GM10266 (cell line): Measurements from ENCODE around the gene RAB28.

Source experiments
- DNase-seq: peaks from one replicate; pipeline ENCODE4 v3.0.0; 2012; ENCODE audit errors: extremely low spot score
- TF ChIP-seq, protein P1 (sequence below): IDR thresholded peaks from 2 replicates; pipeline ENCODE4 v1.5.1; 2012; ENCODE audit warnings: mild to moderate bottlenecking, low read depth; ENCODE audit not compliant: control insufficient read depth, insufficient read depth; ENCODE audit errors: missing control alignments

RAB28 gene

DNA sequence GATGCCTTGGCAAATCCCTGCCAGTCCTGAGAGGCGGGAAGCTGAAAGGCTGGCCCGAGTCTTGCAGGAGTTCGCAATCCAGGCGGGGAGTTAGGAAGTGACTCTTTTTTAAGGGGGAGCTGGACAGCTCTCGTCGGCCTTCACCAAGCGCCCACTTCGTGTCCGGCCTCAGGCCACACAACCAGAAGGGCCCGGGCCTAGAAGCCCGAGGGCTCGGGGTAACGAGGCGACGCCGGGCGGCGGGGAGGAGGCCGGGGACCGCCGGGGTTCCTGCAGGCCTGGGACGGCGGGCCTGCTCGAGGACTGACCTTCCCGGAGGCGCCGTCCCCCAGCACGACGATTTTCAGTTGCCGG is 395 bp downstream of the RAB28 start:
- DNase-seq, result peak; percentile 50
- TF ChIP-seq, protein P1, sequence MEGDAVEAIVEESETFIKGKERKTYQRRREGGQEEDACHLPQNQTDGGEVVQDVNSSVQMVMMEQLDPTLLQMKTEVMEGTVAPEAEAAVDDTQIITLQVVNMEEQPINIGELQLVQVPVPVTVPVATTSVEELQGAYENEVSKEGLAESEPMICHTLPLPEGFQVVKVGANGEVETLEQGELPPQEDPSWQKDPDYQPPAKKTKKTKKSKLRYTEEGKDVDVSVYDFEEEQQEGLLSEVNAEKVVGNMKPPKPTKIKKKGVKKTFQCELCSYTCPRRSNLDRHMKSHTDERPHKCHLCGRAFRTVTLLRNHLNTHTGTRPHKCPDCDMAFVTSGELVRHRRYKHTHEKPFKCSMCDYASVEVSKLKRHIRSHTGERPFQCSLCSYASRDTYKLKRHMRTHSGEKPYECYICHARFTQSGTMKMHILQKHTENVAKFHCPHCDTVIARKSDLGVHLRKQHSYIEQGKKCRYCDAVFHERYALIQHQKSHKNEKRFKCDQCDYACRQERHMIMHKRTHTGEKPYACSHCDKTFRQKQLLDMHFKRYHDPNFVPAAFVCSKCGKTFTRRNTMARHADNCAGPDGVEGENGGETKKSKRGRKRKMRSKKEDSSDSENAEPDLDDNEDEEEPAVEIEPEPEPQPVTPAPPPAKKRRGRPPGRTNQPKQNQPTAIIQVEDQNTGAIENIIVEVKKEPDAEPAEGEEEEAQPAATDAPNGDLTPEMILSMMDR, result no peak

DNA sequence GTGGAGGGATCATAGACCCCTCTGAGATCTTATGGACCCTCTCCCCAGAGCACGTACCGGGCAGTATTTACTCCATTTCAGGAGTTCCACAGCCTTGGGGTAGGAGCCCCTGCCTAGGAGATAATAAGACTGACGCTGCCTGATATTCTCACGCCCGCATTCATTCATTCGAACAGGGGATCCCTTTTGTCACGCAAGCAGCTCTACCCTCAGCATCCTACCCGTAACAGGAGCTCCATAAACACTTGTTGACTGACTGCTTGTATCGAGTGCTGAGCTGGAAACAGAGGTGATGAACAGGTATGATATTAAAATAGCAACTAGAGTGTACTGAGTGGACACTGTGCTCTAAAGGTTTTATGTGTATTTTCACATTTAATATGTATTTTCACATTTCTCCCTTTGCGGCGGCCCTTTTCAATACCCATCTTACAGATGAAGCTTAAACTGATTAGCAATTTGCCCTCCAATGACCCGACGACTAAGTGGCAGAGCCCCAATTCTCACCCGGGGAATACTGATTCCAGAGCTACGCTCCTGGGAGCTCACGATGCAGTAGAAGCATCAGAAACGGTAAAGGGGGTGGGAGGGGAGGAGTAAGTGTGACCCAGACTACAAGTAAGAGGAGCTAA is 888 bp downstream of the RAB28 start:
- TF ChIP-seq, protein P1, result no peak
- no peak for DNase-seq

DNA sequence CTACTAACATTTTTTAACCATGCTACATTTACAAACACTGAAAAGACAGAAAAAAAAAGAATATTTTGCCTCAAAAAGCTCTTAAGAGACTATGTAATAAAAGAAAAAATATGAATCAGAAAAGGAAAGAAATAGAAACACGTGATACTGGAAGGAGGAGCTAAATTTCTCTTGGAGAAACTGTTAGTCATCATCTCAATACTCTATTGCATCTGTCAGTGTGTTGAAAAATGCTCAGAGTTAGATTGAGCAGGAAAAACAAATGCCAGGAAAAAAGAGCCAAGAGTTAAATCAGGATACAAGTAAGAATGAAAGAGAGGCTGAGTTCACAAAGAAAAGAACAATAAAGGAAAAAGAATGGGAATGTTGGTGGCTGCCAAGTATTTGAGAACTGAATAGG is 2.6 kb downstream of the RAB28 start:
- TF ChIP-seq, protein P1, result no peak
- DNase-seq, result no peak

DNA sequence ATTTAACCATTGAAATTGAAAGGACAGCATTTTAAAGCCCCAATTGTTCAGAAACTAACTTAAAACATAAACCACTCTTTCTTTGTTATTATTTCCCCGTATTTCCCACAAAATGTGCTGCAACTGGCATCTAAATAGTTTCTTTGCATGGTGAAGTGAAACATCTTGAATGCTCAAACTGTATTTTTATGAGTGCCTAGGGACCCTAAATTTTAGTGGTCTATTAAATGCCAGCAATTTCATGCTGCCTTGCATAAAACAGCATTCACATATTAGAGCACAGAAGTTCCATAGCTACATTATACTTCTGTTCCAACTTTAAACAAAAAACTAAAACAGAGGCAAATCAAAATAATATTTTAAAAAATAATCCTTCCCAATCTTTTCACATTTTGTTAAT is 5.4 kb downstream of the RAB28 start:
- TF ChIP-seq, protein P1, result no peak
- DNase-seq, result no peak

DNA sequence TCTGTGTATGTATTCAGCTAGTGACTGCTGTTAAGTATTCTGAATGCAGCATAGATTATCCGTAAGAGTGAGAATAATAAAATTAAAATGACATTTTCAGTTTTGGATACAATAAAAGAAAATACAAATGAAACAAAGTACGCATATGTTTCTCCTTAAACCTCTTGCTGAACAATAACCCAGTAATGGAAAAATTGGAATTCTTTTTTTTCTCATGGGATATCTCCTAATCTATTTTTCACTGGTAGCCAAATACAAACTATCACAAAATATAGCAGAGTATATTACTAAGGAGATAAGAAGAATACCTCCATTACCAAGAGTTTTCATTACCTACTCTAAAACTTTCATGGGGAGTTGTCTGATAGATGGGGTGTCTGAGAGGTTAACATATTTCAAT is 6.0 kb downstream of the RAB28 start:
- TF ChIP-seq, protein P1, result no peak
- DNase-seq, result no peak

DNA sequence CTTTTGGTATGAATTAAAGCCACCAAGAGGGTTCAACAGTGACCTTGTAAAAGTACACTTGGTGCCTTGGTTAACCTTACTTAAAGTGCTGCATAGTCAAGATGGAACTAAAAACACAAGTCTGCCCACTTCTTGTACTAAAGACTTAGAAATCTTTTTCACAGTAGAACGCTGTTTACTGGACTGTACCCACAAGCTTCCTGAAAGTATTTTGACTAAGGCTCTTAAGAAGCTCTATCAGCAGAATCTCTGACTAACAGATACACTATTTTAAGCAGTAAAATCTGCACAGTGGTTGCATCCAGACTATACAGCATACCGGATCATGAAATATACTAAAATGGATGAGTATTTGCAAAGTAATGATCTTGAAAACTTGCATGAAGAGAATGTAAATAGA is 7.2 kb downstream of the RAB28 start:
- TF ChIP-seq, protein P1, result no peak
- DNase-seq, result no peak

DNA sequence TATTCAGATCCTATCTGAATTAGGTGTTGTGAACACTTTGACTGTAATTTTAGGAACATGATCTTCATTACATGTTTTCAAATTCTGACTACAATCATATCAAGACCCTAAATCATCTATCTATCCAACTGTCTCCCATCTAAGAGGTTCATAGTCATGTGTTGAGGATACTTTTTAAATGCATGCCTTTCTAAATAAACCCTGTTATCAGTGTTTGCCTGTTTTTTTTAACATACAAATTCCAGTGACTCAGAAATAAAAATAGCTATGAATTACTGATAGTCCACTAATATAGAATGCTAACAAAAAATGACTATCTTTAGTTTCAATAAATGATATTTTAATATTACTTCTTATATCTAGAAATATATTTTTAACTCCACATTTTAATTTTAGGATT is 8.0 kb downstream of the RAB28 start:
- TF ChIP-seq, protein P1, result no peak
- no peak for DNase-seq
